NK-92 treated with Interleukin-12 subunit alpha and Interleukin-12 subunit beta, amount 100 ng/mL, for 24 hours (cell line): ENCODE measurements around the gene AQP12B.
"Not testable (repeated sequence)": the region's sequence is repeated elsewhere in the genome, so short reads cannot be mapped to it uniquely, and the experiment has no call there.

Experiments used
- DNase-seq: peaks from one replicate; lab custom pipeline; 2025; lab: John Stamatoyannopoulos, UW

Gene AQP12B, protein sequence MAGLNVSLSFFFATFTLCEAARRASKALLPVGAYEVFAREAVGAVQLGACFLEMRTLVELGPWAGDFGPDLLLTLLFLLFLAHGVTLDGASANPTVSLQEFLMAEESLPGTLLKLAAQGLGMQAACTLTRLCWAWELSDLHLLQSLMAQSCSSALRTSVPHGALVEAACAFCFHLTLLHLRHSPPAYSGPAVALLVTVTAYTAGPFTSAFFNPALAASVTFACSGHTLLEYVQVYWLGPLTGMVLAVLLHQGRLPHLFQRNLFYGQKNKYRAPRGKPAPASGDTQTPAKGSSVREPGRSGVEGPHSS

DNA sequence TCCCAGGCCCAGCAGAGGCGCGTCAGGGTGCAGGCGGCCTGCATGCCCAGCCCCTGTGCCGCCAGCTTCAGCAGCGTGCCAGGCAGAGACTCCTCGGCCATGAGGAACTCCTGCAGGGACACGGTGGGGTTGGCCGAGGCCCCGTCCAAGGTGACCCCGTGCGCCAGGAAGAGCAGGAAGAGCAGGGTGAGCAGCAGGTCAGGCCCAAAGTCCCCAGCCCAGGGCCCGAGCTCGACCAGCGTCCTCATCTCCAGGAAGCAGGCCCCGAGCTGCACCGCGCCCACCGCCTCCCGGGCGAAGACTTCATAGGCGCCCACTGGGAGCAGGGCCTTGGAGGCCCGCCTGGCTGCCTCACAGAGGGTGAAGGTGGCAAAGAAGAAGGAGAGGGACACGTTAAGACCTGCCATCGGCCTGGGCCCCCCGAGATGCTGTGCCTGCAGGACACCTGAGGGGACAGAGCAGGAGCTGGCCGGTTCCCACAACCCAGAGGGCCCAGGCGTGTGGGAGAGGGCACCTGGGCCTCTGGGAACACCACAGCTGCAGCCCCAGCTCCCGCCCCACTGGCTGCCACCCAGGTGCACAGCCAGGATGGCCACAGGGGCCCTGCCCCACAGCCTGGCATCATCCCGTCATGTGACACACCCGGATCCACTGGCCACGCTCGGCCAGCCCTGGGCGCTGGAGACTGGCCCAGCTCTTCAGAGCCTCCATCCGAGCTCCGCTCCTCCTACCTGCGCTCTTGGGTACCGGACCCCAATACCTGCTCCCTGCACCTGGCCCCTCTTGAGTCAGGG, at the start of gene AQP12B:
TSS of gene AQP12B (minus strand) at position 455 of the 794 bp plus-strand sequence. CDS start at position 407, 48 bp downstream.
- not testable (repeated sequence) for DNase-seq

DNA sequence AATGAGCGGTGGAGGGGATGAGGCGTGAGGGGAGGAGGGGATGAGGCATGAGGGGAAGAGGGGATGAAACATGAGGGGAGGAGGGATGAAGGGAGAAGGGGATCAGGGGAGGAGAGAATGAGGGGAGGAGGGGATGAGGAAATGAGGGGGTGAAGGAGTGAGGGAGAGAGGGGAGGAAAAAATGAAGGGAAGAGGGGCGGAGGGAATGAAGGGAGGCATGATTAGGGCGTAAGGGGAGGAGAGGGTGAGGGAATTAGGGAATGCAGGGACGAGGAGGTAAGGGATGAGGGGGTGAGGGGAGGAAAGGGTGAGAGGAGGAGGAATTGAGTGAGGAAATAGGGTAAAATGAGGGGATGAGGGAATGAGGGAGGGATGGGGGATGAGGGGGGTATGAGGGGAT, 49.5 kb upstream of the AQP12B start:
- DNase-seq, result no peak

DNA sequence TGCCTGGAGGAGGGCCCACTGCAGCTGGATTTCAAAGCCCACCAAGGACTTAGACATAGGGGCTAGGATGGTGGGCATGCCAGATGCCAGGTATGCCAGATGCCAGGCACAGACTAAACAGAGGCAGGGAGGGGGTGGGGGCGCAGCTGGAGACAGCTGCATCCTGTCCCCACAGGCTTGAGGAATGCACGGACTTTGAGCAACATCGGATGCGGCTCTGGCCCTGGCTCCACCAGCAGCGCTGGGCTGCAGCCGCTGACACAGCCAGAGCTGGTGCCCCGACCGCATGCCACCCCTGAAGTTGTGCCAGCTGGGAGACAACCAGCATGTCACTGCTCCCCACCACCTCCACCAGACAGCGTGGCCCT, 48.5 kb upstream of the AQP12B start:
- DNase-seq, result no peak

DNA sequence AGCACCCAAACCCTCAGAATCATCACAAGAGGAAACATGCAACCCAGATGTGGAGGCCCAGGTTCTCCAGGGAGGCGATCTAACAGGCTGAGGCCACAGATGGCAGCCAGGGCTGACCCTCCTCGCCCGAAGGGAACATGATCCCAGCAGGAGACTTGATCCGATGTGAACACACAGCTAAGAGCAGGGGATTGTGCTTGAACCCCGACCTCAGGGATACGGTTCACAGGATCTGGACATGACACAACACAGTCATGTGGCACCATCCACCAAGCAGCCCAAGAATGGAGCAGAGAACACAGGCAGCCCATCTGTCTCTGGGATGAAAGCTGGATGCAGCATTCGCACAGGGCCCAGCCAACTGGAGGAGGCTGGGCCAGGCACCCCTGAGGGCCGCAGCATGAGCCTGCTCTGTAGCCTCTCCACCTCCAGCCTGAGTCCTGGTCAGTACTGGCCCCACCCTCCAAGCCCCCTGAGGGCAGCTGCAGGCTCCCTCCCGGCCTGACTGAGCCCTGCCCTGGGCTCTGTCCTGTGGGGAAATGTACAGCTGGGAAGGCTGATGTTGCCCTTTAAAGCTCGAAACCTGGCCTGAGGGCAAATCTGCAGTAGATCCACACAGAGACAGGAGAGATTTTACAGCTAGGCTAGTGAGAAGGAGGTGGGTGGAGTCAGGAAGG, 48.0 kb upstream of the AQP12B start:
- DNase-seq, result no peak

DNA sequence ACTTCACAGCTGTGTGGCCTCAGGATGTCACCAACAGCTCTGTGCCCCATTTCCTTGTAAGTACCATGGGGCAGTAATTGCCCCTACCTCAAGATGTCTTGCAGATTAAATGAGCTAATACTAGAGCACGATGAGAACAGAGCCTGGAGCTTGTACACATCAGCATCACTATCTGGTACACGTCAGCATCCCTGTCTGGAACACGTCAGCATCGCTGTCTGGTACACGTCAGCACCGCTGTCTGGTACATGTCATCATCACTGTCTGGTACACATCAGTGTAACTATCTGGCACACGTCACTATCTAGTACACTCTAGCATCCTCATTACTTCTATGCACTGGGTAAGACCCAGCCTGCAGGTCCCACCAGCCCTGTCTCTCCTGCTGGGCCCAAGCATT, 46.1 kb upstream of the AQP12B start:
- DNase-seq, result no peak

DNA sequence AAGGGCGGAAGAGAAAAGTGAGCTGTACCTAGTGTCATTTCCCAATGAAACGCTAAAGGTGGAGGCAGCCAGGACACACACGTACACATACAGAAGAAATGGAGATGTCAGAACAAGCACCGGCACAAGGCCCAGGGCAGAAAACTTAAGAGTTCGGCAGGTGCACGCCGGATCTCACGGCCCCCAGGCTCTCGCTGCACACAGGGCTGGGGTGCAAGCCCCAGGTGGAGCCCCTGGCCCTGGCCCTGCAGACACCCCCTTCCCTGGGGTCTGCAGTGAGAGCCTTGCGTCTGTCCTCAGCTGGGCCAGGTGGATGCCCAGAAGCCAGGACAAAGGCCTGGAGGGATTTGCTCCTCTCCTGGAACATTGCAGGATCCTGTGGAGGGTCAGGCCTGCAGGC, 45.7 kb upstream of the AQP12B start:
- DNase-seq, result no peak

DNA sequence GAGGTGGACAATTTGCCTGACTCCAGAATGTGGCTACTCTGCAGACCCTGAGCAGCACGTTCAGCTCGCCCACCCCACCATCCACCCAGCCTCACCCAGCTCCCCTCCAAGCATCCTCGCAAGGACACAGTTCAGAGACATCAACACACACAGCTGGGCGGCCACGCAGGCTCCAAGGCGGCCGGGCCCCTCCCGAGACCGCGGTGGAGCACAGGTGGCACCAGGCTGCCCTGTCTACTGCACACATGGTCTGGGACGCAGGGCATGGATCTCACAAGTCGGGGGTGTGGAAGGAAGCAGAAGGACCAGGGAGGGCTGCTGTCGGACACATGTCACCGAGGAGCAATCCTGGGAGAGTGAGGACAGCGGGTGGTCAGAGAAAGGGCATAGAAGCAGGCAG, 45.2 kb upstream of the AQP12B start:
- no peak for DNase-seq

DNA sequence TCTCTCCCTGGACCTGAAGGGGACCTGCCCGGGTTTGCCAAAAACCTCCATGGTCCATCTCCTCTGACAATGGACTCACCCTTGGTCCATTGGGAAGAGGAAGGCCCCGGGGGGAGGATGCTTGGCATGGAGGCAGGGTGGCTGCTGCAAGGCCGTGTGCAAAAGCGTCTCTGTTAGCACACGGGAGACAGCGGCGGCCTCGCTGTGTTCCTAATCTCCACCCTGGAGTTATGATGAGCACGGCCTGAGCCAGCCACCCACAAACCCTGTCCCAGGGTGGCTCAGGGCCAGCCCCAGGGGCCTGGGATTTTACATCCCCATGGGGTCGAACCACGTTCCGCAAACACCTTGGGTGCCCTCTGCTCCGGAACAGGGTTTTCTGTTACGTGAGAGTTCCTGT, 44.8 kb upstream of the AQP12B start:
- DNase-seq, result no peak

DNA sequence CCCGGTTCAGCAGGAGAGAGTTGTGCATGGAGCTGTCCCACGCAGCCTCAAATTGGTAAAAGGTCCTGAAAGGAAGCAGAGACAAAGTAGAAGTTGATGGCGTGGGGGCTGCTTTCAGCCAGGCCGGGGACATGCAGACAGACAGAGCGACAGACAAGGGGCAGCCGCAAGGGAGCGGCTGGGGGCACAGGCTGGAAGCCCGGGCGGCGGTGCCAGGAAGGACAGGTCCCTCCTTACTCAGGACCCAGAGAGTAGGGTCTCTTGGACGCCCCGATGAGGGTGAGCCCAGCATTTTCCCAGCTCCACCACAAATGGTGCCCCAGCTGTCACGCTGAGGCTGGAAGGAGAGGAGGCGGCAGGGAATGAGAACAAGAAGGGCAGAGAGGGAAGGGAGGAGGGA, 44.2 kb upstream of the AQP12B start:
- DNase-seq, result no peak

DNA sequence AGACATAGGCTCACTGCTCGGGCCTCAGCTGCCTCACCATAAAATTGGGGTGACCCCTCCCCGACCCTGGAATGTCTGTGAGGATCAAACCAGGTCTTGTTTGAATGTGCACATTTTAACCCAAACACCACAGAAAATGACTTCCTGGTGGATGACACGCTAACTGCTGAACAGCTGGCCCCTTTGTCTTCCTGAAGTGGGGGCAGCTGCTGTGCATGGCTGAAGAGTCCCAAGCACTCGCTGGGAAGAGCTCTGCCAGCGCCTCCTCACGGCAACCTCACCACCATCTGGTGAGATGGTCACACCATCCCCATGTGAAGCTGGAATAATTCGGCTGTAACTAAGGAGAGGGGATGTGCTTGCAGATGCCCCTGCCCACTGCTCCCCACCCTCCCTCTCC, 43.0 kb upstream of the AQP12B start:
- no peak for DNase-seq

DNA sequence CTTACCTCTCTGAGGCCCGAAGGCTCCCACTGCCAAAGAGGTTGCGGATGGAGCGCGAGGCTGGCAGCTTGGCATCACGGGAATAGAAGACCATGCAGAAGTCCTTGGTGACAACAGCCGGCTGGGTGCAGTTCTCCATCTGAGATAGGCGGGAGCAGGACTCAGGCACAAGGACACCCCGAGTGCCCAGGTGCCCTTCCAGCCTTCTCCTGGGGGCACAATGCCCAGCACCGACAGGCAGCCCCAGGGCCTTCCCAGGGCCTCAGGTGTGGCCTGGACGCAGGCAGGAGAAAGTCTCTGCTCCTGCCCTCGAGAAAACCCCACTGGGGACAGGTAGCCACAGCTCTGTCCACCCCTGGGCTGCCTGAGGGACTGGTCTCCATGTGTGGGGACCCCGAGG, 42.6 kb upstream of the AQP12B start:
- no peak for DNase-seq

DNA sequence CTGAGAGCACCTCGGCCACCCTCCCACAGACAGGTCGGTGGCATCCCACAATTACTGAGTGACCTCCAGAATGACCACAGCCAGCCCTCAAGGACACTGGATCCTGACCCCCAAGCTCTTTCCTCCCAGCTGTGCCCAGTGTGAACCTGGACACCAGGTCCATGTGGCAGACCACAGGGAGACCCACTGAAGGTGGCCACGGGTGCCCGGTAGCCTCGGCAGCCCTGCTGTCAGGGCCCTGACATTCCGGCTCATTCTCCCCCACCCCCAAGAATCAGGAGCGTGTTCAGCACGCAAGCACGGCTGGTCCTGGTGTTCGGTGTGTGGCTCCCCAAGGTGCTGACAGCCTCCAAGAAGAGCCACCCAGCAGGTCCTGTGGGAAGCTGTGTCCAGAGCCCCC, 41.7 kb upstream of the AQP12B start:
- DNase-seq, result no peak

DNA sequence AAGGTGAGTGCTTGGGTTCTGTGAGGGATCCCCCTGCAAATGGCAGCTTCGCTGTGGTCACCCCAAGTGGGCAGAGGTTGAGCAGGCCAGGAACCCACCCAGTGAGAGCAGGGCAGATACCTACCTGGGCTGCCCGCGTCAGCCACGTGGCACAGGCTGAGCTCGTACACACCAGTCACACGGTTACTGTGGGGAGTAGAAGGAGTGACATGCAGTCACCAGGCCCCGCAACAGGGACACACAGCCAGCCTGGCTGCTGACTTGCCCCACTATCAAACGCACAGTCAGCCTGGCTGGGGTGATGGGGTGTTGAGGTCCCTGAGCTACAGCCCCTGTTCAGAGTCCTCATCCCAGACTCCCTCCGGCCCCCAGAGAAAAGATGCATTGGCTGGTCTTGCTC, 41.2 kb upstream of the AQP12B start:
- no peak for DNase-seq

DNA sequence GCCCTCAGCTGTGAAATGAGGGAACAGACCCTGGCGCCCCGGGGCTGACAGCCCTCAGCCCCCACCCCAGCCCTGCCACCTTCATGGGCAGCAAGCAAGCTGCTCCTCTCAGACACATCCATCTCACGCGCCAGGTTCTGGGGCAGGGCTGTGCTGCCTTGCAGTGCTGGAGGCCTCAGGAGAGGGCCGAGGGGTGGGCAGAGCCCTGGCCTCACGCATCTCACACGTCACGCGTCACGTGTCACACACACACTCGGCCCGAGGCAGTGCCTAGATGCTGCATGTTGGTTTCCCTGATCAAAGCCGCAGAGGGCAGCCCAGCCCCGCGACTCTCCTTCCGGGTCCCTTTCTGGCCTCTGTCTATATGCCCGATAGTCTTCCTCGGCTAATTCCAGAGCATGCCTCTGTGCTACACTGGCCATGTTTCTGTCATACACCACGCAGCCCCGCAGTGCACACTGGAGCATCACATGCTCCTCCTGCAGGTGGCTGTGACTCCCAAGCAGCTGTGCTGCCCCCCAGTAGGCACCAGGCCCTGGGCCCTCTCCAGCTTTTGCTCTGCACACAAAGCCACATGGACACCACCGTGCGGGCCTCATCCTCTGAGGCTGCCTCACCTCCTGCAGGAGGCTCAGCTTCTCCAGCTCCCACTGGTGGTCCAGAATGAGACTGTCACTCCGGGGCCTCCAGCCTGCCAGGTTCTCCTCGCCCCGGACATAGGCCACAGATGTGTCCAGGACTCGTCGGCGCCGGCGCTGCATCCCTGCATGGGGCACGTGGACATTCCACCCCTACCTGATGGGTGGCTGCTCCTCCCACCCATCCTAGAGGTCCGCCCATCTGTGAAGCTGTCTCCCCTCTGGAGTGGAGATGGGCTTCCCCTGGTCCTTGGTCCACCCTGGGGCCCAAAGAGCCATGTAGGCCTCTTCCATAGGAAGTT, 40.4 kb upstream of the AQP12B start:
- DNase-seq, result no peak

DNA sequence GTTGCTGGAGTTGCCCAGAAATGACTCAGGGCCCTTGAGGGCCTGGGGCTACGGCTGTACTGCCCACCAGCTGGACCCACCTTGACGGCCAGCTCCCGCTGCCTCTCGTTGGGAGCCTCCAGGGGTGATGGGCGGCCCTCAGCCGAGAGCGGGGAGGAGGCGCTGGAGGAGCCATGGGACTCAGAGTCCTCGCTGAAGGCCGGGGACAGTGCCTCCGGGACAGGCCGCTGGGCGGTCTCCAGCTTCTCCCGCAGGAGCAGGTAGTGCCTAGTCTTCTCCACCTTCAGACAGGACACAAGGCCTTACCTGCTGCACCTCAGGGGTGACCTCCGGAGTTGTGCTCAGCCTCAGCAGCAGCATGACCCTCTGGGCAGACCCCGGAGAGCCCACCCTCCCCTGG, 39.7 kb upstream of the AQP12B start:
- no peak for DNase-seq

DNA sequence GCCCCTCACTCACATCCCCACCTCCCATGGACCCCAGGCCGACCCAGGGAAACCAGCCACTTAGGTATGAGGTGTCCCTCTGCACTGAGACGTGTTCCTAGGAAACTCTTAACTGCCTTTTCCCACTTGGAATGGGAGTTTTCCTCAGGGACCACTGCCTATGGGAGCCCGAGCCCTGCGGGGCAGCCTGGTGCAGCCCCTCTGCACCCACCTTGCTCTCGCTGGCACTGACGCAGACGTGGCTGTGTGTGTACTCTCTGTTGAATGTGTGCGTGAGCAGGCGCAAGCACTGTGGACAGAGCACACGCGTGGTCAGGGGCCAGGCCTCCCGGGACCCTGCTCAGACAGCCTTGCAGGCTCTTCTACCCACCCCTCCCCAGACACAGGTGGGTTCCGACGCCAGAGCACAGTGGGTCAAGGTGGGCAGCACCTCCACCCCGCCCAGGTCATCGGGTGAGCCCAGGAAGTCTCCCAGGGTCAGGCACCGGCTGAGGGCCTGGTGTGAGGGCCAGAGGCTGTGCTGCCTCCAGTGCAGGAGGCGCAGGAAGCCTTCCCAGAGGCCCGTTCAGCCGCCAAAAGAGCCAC, 39.0 kb upstream of the AQP12B start:
- DNase-seq, result no peak

DNA sequence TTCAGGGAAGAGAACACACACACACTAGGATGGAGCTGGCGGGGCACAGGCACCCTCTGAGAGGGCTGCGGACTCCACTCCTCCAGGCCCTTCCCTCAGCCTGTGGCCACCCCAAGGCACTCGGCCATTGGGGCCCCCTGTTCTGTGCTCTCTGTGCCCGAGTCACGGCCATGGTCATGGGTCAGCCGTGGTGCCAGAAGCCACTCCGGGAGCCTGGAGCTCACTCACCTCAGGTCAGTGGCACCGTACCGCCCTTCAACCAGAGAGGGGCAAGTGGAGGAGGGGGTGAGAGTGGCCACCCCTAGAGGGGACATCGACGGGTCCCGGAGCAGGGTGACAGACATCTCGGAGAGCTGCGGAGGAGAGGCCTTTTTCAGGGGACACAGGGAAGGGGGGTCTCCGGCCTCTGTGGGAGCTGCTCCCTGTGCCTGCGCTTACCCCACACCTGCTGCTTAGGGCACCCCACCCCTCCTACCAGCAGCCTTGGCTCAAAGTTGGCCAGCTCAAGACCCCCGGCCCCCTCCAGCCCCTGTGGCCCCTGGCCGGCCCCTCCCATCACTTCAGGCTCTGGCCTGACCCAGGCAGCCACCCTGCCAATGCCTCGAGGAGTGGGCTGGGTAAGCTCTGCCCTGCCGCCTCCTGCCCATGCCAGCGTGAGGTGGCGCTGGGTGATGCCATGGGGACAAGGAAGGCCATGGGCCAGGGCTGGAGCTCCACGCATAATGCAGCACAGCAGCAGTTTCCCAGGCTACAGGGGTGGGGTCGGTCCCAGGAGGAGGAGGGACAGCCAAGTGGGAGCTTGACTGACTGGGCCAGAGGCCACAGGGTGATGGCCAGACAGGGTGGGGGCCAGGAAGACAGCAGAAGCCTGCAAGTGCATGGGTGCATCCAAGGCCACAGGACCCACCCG, 38.3 kb upstream of the AQP12B start:
- no peak for DNase-seq

DNA sequence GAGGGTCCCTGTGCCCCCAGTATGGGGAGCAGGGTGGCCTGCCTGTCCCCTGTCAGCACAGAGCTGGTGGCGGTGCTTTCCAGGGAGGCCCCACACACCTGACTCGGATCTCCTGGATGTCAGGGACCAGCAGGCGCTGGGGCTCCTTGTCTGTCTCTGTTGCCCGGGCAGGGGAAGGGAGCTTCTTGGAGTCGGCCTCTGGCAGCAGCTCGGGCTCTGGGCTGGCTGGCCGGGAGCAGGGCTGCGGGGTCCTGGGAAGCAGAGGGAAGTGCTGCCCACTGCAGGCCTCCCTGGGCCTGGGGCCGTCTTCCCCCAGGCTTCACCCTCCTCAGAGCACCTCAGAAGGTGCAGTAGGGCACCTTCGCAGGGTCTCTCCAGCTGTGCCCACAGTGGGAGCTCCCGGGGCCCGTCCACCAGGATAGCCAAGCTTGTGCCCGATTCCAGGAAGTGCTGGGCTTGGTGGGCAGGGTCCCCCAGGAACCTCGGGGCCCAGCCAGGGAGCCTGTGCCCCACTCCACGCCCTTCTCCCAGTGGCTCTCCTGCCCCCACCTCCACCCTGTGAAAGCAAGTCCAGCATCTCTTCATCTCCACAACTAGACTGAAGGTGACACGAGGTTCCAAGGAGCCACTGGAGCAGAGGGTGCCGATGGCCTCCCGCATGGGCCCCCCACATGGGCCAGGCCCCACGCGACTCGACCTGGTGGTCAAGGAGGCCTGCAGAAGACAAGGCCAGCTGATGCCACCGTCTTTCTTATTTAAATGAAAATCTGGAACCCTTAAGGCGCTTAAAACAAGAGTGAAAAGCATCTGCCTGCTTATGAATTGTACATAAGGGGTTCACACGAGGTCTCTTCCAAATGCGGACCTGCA, 37.2 kb upstream of the AQP12B start:
- no peak for DNase-seq

DNA sequence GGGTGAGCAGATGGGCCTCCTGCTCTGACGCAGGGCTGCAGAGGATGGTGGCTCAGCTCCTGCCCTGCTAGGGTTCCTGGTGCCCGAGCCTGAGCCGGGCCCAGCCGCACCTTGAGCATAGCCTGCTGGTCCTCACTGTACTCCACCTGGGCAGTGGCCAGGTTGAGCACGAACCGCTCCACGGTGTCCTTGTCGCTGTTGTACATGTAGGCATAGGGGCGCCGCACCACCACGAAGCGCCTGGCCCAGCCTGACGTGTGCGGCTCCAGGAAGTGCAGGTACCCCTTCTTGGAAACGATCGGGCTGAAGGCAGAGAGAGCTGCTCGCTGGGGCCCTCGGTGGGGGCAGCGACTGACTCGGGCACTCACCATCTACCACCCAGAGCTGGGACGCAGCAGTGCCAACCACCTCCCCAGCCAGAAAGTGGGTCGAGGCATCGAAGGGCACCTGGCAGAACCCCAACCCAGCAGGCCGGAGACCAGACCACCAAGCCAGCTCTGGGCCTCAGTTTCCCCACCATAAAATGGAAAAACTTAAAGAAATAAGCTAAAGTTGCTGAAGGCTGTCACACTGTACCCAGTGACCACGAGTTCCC, 36.3 kb upstream of the AQP12B start:
- DNase-seq, result no peak
